Activated CD4-positive, alpha-beta T cell treated with anti-CD3 and anti-CD28 coated beads for 36 hours (primary cell): ENCODE data around the gene CACNA1C. TPM values are rescaled to one million over a fixed set of nuclear protein-coding genes. Genes with fewer than 3 reads are reported as not detected.

Source experiments
- ATAC-seq: fragments of 200-7000 bp; cut with Tn5 transposase; one replicate; pipeline ENCODE4 v1.10.0; 2021; ENCODE audit warnings: mild to moderate bottlenecking, moderate library complexity
- CTCF ChIA-PET: fragments of 350-600 bp; sonication (Branson Sonifier 250); formaldehyde crosslinking; loops from one replicate; lab custom pipeline; 2021; ENCODE audit warnings: antibody characterized with exemption; lab: Charles Lee
- POLR2A ChIA-PET: fragments of 350-600 bp; sonication (Branson Sonifier 250); formaldehyde crosslinking; loops from one replicate; lab custom pipeline; 2021; ENCODE audit warnings: antibody characterized with exemption, inconsistent platforms; lab: Charles Lee
- DNase-seq: peaks from one replicate; pipeline ENCODE4 v3.0.0-alpha.2; 2020
- H3K27ac Mint-ChIP-seq: one replicate; pipeline ENCODE4 v1.8.0; 2021; ENCODE audit warnings: mixed read lengths
- H3K27me3 Mint-ChIP-seq: one replicate; pipeline ENCODE4 v1.8.0; 2021; ENCODE audit warnings: mixed read lengths
- H3K36me3 Mint-ChIP-seq: one replicate; pipeline ENCODE4 v1.8.0; 2021; ENCODE audit warnings: low read depth, mixed read lengths
- H3K4me1 Mint-ChIP-seq: one replicate; pipeline ENCODE4 v1.8.0; 2021; ENCODE audit warnings: mixed read lengths
- H3K4me3 Mint-ChIP-seq: one replicate; pipeline ENCODE4 v1.8.0; 2021; ENCODE audit warnings: mild to moderate bottlenecking, moderate library complexity, mixed read lengths
- H3K9me3 Mint-ChIP-seq: one replicate; pipeline ENCODE4 v1.8.0; 2021; ENCODE audit warnings: low read depth, mixed read lengths
- intact Hi-C, 2 experiments: fragments of 100-400 bp; cut with DNase I in 1 of 2; cut with micrococcal nuclease in 1 of 2; formaldehyde crosslinking; loops; one replicate each; pipeline versions ENCODE4 v1.14.2 to v1.15.1; 2022 to 2024; cut with DNase I, micrococcal nuclease
- total RNA-seq, 2 experiments: library from RNA; stranded (reverse); gene quantifications; one replicate each; pipeline ENCODE4 v1.2.3, GENCODE V29; 2021

CACNA1C gene
- total RNA-seq, 2 experiments from 2014 or later: 0.11 TPM

DNA sequence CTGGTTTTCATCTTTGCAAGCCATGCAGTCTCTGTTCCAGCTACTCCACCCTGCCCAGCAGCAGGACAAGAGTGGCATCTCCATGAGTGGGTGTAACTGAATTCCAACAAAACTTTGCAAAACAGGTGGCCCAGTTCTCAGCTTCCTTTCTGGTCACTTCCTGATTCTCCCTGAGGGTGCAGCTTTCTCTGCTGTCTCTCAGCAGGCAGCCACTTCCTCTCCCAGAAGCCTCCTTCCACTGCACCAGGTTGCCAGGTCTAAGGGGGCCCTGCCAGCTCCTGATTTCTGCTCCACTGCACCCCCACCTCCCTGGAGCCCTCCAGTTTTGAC is 400.9 kb downstream of the CACNA1C start:
- no peak overlapping the region for H3K4me3 Mint-ChIP-seq
- DNase-seq (no peak), ATAC-seq (no peak)
- ChIA-PET CTCF (no interaction called here), POLR2A (interaction anchor here (0.7 kb wide), 1 partner anchor 281 kb away, joined by 3 read pairs; no protein-coding TSS in a partner anchor)
- H3K36me3 Mint-ChIP-seq: no peaks in the 10 kb centered on the region
- no peaks in the 10 kb centered on the region for H3K27me3 Mint-ChIP-seq
- H3K9me3 Mint-ChIP-seq: no peaks in the 10 kb centered on the region
- H3K27ac Mint-ChIP-seq: no peak overlapping the region
- no peaks in the 10 kb centered on the region for H3K4me1 Mint-ChIP-seq
- intact Hi-C loops: no loop called here

DNA sequence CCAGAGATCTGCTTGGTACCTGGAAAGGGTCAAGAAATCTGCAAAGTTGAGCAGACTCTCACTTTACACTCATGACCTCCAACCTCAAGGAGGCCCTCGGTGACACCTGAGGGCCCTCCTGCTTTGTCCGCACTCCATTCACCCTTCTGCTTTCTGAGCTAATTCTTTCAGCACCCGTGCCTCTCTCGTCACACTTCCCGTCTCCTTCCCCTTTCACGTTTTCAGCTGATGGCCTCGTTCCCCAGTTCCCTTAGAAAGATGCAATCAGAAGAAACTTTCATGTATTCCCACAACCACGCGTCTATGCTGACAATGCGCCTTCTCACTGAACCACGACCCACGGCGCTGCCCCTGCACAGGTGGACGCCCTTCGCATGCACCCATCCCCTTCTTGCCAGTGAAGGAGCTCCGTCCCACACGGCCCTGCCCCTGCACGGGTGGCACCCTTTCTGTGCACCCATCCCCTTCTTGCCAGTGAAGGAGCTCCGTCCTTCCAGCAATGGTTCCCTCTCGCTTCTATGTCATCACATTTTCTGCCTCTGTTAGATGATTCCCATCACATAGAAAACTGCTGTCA is 401.9 kb downstream of the CACNA1C start:
- H3K36me3 Mint-ChIP-seq: no peaks in the 10 kb centered on the region
- no peak for ATAC-seq
- intact Hi-C loops: no loop called here
- H3K4me3 Mint-ChIP-seq: no peak overlapping the region
- CTCF ChIA-PET: interaction anchor here (0.6 kb wide), 1 partner anchor 113 kb away, joined by 4 read pairs; no protein-coding TSS in a partner anchor
- DNase-seq: no peak
- POLR2A ChIA-PET: no interaction called here
- H3K27ac Mint-ChIP-seq: no peak overlapping the region
- no peaks in the 10 kb centered on the region for H3K27me3 Mint-ChIP-seq
- H3K4me1 Mint-ChIP-seq: no peaks in the 10 kb centered on the region
- no peaks in the 10 kb centered on the region for H3K9me3 Mint-ChIP-seq

GRCh38 chr12:2455410-2455809 is 402.6 kb downstream of the CACNA1C start:
- Mint-ChIP-seq H3K27ac (no peak overlapping the region), H3K36me3 (no peaks in the 10 kb centered on the region), H3K4me3 (no peak overlapping the region), H3K27me3 (no peaks in the 10 kb centered on the region), H3K9me3 (no peaks in the 10 kb centered on the region), H3K4me1 (no peaks in the 10 kb centered on the region)
- POLR2A ChIA-PET: no interaction called here
- CTCF ChIA-PET: no interaction called here
- no peak for DNase-seq
- intact Hi-C loops: no loop called here
- no peak for ATAC-seq

GRCh38 chr12:2456122-2456812 is 403.5 kb downstream of the CACNA1C start:
- Mint-ChIP-seq H3K36me3 (no peaks in the 10 kb centered on the region), H3K9me3 (no peaks in the 10 kb centered on the region), H3K4me3 (no peak overlapping the region), H3K27me3 (no peaks in the 10 kb centered on the region), H3K4me1 (no peaks in the 10 kb centered on the region), H3K27ac (no peak overlapping the region)
- CTCF ChIA-PET: interaction anchor here (1.0 kb wide), 1 partner anchor 163 kb away, joined by 4 read pairs; no protein-coding TSS in a partner anchor
- intact Hi-C loops: no loop called here
- no peak for DNase-seq
- POLR2A ChIA-PET: no interaction called here
- no peak for ATAC-seq

- no peak for DNase-seq
- Mint-ChIP-seq H3K4me1 (no peaks in the 10 kb centered on the region), H3K36me3 (no peaks in the 10 kb centered on the region), H3K27me3 (no peaks in the 10 kb centered on the region), H3K4me3 (no peak overlapping the region), H3K27ac (no peak overlapping the region), H3K9me3 (no peaks in the 10 kb centered on the region)
- ChIA-PET POLR2A (no interaction called here), CTCF (interaction anchor here (1.0 kb wide), 1 partner anchor 164 kb away, joined by 4 read pairs; no protein-coding TSS in a partner anchor)
- no peak for ATAC-seq
- intact Hi-C loops: no loop called here
Measured at GRCh38 chr12:2456813-2457186, 404.0 kb downstream of the CACNA1C start.

GRCh38 chr12:2457215-2457932 is 404.6 kb downstream of the CACNA1C start:
- no peak overlapping the region for H3K4me3 Mint-ChIP-seq
- no peaks in the 10 kb centered on the region for H3K4me1 Mint-ChIP-seq
- H3K27ac Mint-ChIP-seq: no peak overlapping the region
- POLR2A ChIA-PET: no interaction called here
- no peaks in the 10 kb centered on the region for H3K36me3 Mint-ChIP-seq
- H3K27me3 Mint-ChIP-seq: no peaks in the 10 kb centered on the region
- no peaks in the 10 kb centered on the region for H3K9me3 Mint-ChIP-seq
- CTCF ChIA-PET: no interaction called here
- intact Hi-C loops: no loop called here
- ATAC-seq: no peak
- DNase-seq: no peak

- ATAC-seq (no peak), DNase-seq (no peak)
- intact Hi-C loops: no loop called here
- Mint-ChIP-seq H3K4me1 (no peaks in the 10 kb centered on the region), H3K27ac (no peak overlapping the region), H3K27me3 (no peaks in the 10 kb centered on the region), H3K9me3 (no peaks in the 10 kb centered on the region), H3K4me3 (no peak overlapping the region), H3K36me3 (no peaks in the 10 kb centered on the region)
- ChIA-PET CTCF (no interaction called here), POLR2A (no interaction called here)
Measured at GRCh38 chr12:2457933-2458414, 405.2 kb downstream of the CACNA1C start.

- ChIA-PET CTCF (interaction anchor here (0.6 kb wide), 1 partner anchor 323 kb away, joined by 3 read pairs; no protein-coding TSS in a partner anchor), POLR2A (no interaction called here)
- H3K4me1 Mint-ChIP-seq: no peaks in the 10 kb centered on the region
- no peaks in the 10 kb centered on the region for H3K27me3 Mint-ChIP-seq
- H3K9me3 Mint-ChIP-seq: no peaks in the 10 kb centered on the region
- H3K4me3 Mint-ChIP-seq: no peak overlapping the region
- no peaks in the 10 kb centered on the region for H3K36me3 Mint-ChIP-seq
- ATAC-seq (no peak), DNase-seq (no peak)
- H3K27ac Mint-ChIP-seq: no peak overlapping the region
- intact Hi-C loops: no loop called here
Measured at GRCh38 chr12:2460051-2460670, 407.4 kb downstream of the CACNA1C start.

DNA sequence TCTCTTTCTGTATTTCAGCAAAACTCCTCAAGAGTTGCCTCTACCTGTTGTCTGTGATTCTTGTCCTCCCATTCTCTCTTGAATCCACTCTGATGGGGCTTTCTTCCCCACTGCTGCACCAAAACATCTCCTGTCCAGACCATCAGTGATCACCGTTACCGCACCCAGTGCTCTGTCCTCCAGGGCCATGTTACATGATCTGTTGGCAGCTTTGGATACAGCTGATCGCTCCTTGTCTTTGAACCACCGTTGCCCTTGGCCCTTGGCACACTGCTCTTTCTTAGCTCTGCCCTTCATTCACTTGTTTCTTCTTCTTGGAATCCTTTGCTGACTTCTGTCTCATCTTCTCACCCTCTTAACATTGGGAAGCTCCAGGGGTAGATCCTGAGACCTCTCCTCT is 408.3 kb downstream of the CACNA1C start:
- ChIA-PET CTCF (no interaction called here), POLR2A (no interaction called here)
- no peak overlapping the region for H3K27ac Mint-ChIP-seq
- no peaks in the 10 kb centered on the region for H3K27me3 Mint-ChIP-seq
- intact Hi-C loops: no loop called here
- no peaks in the 10 kb centered on the region for H3K9me3 Mint-ChIP-seq
- no peak overlapping the region for H3K4me3 Mint-ChIP-seq
- no peak for DNase-seq
- no peaks in the 10 kb centered on the region for H3K36me3 Mint-ChIP-seq
- no peaks in the 10 kb centered on the region for H3K4me1 Mint-ChIP-seq
- no peak for ATAC-seq

DNA sequence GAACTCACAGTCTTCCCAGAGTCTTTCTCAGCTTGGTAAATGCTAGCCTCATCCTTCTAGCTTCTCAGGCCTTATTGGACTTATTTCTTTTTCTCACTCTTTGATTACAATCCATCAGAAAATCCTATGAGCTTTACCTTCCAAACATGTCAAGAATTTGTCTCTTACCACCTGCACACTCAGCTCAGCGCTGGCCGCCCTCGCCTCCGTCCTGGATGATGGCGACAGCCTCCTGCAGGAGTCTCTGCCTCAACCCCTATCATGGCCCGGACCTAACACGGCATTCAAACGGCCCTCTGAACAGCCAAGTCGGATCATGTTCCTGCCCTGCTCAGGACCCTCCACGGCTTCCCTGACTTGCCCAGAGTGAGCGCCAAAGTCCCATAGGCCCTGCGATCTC is 408.9 kb downstream of the CACNA1C start:
- CTCF ChIA-PET: no interaction called here
- H3K36me3 Mint-ChIP-seq: no peaks in the 10 kb centered on the region
- intact Hi-C loops: no loop called here
- DNase-seq (no peak), ATAC-seq (no peak)
- no peaks in the 10 kb centered on the region for H3K9me3 Mint-ChIP-seq
- no peaks in the 10 kb centered on the region for H3K4me1 Mint-ChIP-seq
- H3K27ac Mint-ChIP-seq: no peak overlapping the region
- POLR2A ChIA-PET: no interaction called here
- H3K4me3 Mint-ChIP-seq: no peak overlapping the region
- H3K27me3 Mint-ChIP-seq: peaks cover under 1% of the 10 kb centered on the region

GRCh38 chr12:2462087-2462486 is 409.3 kb downstream of the CACNA1C start:
- no peak for ATAC-seq
- Mint-ChIP-seq H3K36me3 (no peaks in the 10 kb centered on the region), H3K9me3 (no peaks in the 10 kb centered on the region), H3K27me3 (peaks cover 5% of the 10 kb centered on the region), H3K4me1 (no peaks in the 10 kb centered on the region), H3K27ac (no peak overlapping the region), H3K4me3 (no peak overlapping the region)
- DNase-seq: no peak
- ChIA-PET POLR2A (no interaction called here), CTCF (no interaction called here)
- intact Hi-C loops: no loop called here
